Stimulated activated effector memory CD8-positive, alpha-beta T cell treated with anti-CD3 and anti-CD28 coated beads, Interleukin-12 subunit alpha, Interleukin-12 subunit beta, amount 100 ng/mL, for 72 hours (primary cell): Measurements from ENCODE around the gene CCDC85B.
A peak's percentile ranks its signal among the peaks of the same experiment; 100 is the strongest.

Experiments used
- ATAC-seq: fragments of 150-1000 bp; cut with Tn5 transposase; 2 replicates; pipeline ENCODE4 v1.10.0; 2021
- DNase-seq, 2 donors: peaks; one replicate each; pipeline ENCODE4 v3.0.0; 2021 to 2022; ENCODE audit warnings: low spot score in 2 of 2
- H3K27ac Mint-ChIP-seq: one replicate; pipeline ENCODE4 v1.8.0; 2022; ENCODE audit warnings: mild to moderate bottlenecking, mixed read lengths
- H3K36me3 Mint-ChIP-seq: one replicate; pipeline ENCODE4 v1.8.0; 2022; ENCODE audit warnings: mild to moderate bottlenecking, mixed read lengths
- H3K4me1 Mint-ChIP-seq: one replicate; pipeline ENCODE4 v1.8.0; 2022; ENCODE audit warnings: mixed read lengths
- H3K4me3 Mint-ChIP-seq: one replicate; pipeline ENCODE4 v1.8.0; 2022; ENCODE audit warnings: mild to moderate bottlenecking, mixed read lengths
- H3K9me3 Mint-ChIP-seq: one replicate; pipeline ENCODE4 v1.8.0; 2022; ENCODE audit warnings: mixed read lengths

Gene CCDC85B

GRCh38 chr11:65900125-65900898, 9.8 kb downstream of the CCDC85B start, which contains the start of gene FOSL1:
Gene FOSL1, minus strand, starts transcription at chr11:65900388. Its CDS starts 49 bp downstream, at chr11:65900339.
- no peaks in the 10 kb centered on the region for H3K9me3 Mint-ChIP-seq
- peaks cover 49% of the 10 kb centered on the region for H3K4me1 Mint-ChIP-seq
- peak; percentile 86 to 97 for DNase-seq
- peak within 1 kb of the TSS; percentile 92 for H3K27ac Mint-ChIP-seq
- H3K36me3 Mint-ChIP-seq = peaks cover 61% of the 10 kb centered on the region
- ATAC-seq = peak; percentile 83
- peak within 1 kb of the TSS; percentile 84 for H3K4me3 Mint-ChIP-seq

GRCh38 chr11:65900899-65901180, 10.4 kb downstream of the CCDC85B start:
- ATAC-seq = no peak
- H3K27ac Mint-ChIP-seq = peak overlapping the region; percentile 92
- H3K4me1 Mint-ChIP-seq = peaks cover 44% of the 10 kb centered on the region

GRCh38 chr11:65903068-65903481, 12.6 kb downstream of the CCDC85B start:
- no peak for ATAC-seq
- Mint-ChIP-seq H3K27ac (peak overlapping the region; percentile 88), H3K36me3 (peaks cover 33% of the 10 kb centered on the region), H3K9me3 (no peaks in the 10 kb centered on the region), H3K4me3 (no peak overlapping the region), H3K4me1 (peaks cover 25% of the 10 kb centered on the region)
- DNase-seq = no peak

More at GRCh38 chr11:65900899-65901180, 10.4 kb downstream of the CCDC85B start:
- Mint-ChIP-seq H3K36me3 (peaks cover 55% of the 10 kb centered on the region), H3K9me3 (no peaks in the 10 kb centered on the region), H3K4me3 (peak overlapping the region; percentile 84)
- DNase-seq = no peak

GRCh38 chr11:65903715-65904114, 13.2 kb downstream of the CCDC85B start:
- H3K9me3 Mint-ChIP-seq = no peaks in the 10 kb centered on the region
- no peak for ATAC-seq

GRCh38 chr11:65906602-65907001, 16.1 kb downstream of the CCDC85B start:
- DNase-seq (no peak), ATAC-seq (peak; percentile 55)
- Mint-ChIP-seq H3K4me3 (no peak overlapping the region), H3K4me1 (peaks cover 21% of the 10 kb centered on the region), H3K36me3 (peaks cover 9% of the 10 kb centered on the region), H3K9me3 (no peaks in the 10 kb centered on the region), H3K27ac (no peak overlapping the region)

More at GRCh38 chr11:65903715-65904114, 13.2 kb downstream of the CCDC85B start:
- DNase-seq = no peak
- peak overlapping the region; percentile 88 for H3K27ac Mint-ChIP-seq
- H3K4me1 Mint-ChIP-seq = peaks cover 21% of the 10 kb centered on the region
- peaks cover 27% of the 10 kb centered on the region for H3K36me3 Mint-ChIP-seq
- no peak overlapping the region for H3K4me3 Mint-ChIP-seq

- ATAC-seq = no peak
- Mint-ChIP-seq H3K4me3 (no peak overlapping the region), H3K4me1 (peaks cover 8% of the 10 kb centered on the region), H3K36me3 (no peaks in the 10 kb centered on the region), H3K9me3 (no peaks in the 10 kb centered on the region), H3K27ac (no peak overlapping the region)
- DNase-seq = no peak
Observed at GRCh38 chr11:65907878-65908277, 17.4 kb downstream of the CCDC85B start.

GRCh38 chr11:65911682-65912568, 21.5 kb downstream of the CCDC85B start:
- Mint-ChIP-seq H3K9me3 (no peaks in the 10 kb centered on the region), H3K4me1 (peaks cover 26% of the 10 kb centered on the region), H3K4me3 (no peak overlapping the region), H3K27ac (peak overlapping the region; percentile 85), H3K36me3 (peaks cover 4% of the 10 kb centered on the region)
- no peak for ATAC-seq
- DNase-seq = no peak

GRCh38 chr11:65912845-65913244, 22.4 kb downstream of the CCDC85B start:
- H3K9me3 Mint-ChIP-seq = no peaks in the 10 kb centered on the region
- no peak overlapping the region for H3K27ac Mint-ChIP-seq
- peaks cover 32% of the 10 kb centered on the region for H3K4me1 Mint-ChIP-seq
- ATAC-seq (peak; percentile 60), DNase-seq (no peak)
- H3K36me3 Mint-ChIP-seq = peaks cover 8% of the 10 kb centered on the region
- no peak overlapping the region for H3K4me3 Mint-ChIP-seq

GRCh38 chr11:65915101-65915820, 24.8 kb downstream of the CCDC85B start:
- DNase-seq (no peak), ATAC-seq (no peak)
- peaks cover 30% of the 10 kb centered on the region for H3K4me1 Mint-ChIP-seq
- peaks cover 19% of the 10 kb centered on the region for H3K36me3 Mint-ChIP-seq
- H3K9me3 Mint-ChIP-seq = no peaks in the 10 kb centered on the region
- no peak overlapping the region for H3K4me3 Mint-ChIP-seq
- H3K27ac Mint-ChIP-seq = no peak overlapping the region

- no peak for DNase-seq
- Mint-ChIP-seq H3K9me3 (no peaks in the 10 kb centered on the region), H3K4me1 (peaks cover 36% of the 10 kb centered on the region), H3K27ac (peak overlapping the region; percentile 82), H3K36me3 (peaks cover 24% of the 10 kb centered on the region), H3K4me3 (no peak overlapping the region)
- no peak for ATAC-seq
Observed at GRCh38 chr11:65915821-65916251, 25.4 kb downstream of the CCDC85B start.

- peak overlapping the region; percentile 89 for H3K4me3 Mint-ChIP-seq
- peaks cover 37% of the 10 kb centered on the region for H3K4me1 Mint-ChIP-seq
Observed at GRCh38 chr11:65916391-65916790, 25.9 kb downstream of the CCDC85B start.

GRCh38 chr11:65917077-65917433, 26.6 kb downstream of the CCDC85B start:
- Mint-ChIP-seq H3K27ac (peak overlapping the region; percentile 82), H3K36me3 (peaks cover 33% of the 10 kb centered on the region), H3K9me3 (no peaks in the 10 kb centered on the region), H3K4me1 (peaks cover 39% of the 10 kb centered on the region), H3K4me3 (peak overlapping the region; percentile 89)
- DNase-seq (no peak), ATAC-seq (no peak)

More at GRCh38 chr11:65916391-65916790, 25.9 kb downstream of the CCDC85B start:
- no peaks in the 10 kb centered on the region for H3K9me3 Mint-ChIP-seq
- no peak for DNase-seq
- peaks cover 26% of the 10 kb centered on the region for H3K36me3 Mint-ChIP-seq
- peak overlapping the region; percentile 82 for H3K27ac Mint-ChIP-seq
- ATAC-seq = no peak

- DNase-seq (no peak), ATAC-seq (no peak)
- no peaks in the 10 kb centered on the region for H3K9me3 Mint-ChIP-seq
- H3K4me3 Mint-ChIP-seq = peak overlapping the region; percentile 89
- peaks cover 43% of the 10 kb centered on the region for H3K4me1 Mint-ChIP-seq
- peak overlapping the region; percentile 82 for H3K27ac Mint-ChIP-seq
- H3K36me3 Mint-ChIP-seq = peaks cover 39% of the 10 kb centered on the region
Observed at GRCh38 chr11:65917434-65918210, 27.1 kb downstream of the CCDC85B start.
